HG03196 (cell line): ENCODE measurements around the gene FRZB.
"Not testable (repeated sequence)": the region's sequence is repeated elsewhere in the genome, so short reads cannot be mapped to it uniquely, and the experiment has no call there.

Source experiments
- ATAC-seq: cut with Tn5 transposase; IDR thresholded peaks from one replicate; pipeline ENCODE4 v1.9.1; 2021; ENCODE audit not compliant: unreplicated experiment

The FRZB gene, protein sequence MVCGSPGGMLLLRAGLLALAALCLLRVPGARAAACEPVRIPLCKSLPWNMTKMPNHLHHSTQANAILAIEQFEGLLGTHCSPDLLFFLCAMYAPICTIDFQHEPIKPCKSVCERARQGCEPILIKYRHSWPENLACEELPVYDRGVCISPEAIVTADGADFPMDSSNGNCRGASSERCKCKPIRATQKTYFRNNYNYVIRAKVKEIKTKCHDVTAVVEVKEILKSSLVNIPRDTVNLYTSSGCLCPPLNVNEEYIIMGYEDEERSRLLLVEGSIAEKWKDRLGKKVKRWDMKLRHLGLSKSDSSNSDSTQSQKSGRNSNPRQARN

GRCh38 chr2:182866461-182867406 is at the start of gene FRZB:
FRZB (minus strand) TSS chr2:182866637; CDS start chr2:182866552, 85 bp downstream.
- no peak for ATAC-seq

- ATAC-seq: no peak
Observed at GRCh38 chr2:182915369-182916326, 49.2 kb upstream of the FRZB start.

- ATAC-seq: no peak
Observed at GRCh38 chr2:182914852-182915251, 48.4 kb upstream of the FRZB start.

- ATAC-seq: no peak
Observed at GRCh38 chr2:182913064-182913463, 46.6 kb upstream of the FRZB start.

DNA sequence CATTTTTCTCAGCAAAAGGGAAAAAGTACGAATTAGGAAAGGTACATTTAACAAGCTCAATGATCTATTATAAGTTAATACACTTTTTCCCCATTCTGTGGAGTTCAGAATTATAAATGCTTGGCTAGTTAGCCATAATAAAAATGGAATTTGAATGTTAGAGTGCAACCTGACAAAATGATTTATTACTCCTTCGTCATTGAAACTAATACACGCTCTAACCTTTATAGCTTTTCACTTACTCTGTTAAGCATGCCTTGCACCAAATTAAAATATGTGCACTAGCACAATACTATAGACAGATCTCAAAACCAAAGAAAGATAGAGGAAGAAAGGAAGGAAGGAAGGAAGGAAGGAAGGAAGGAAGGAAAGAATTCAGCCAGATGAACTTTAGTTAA is 46.1 kb upstream of the FRZB start:
- ATAC-seq: no peak

DNA sequence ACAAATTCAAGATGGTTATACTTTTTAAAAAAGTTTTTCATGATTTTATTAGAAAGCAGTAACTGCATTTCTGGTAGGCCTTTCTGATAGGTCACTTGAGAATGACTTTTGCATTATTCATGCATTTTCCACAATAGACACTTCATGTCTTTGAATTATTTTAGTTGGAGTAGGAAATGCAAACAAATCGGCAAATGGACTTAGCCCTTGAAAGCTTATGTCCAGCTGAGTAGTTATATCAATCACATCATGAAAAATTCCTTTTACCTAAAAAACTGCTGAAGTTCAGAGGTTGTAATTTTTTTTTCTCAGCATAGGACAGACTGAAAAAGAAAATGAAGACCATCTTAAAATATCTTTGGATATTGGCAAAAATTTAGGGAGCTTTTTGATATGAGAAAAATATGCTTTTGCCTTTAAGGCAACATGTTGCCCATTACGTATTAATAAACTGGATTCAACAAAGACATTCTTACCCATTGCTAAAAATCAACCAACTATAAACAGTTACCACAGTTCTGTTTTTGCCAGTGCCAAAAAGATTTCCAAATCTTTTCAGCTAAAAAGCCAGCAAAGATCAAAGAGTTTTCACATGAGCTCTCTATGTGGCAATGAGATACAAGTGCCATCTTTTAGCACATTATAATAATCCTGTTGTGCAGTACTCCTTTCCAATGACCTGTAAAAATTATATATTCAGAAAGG is 45.5 kb upstream of the FRZB start:
- ATAC-seq: no peak

DNA sequence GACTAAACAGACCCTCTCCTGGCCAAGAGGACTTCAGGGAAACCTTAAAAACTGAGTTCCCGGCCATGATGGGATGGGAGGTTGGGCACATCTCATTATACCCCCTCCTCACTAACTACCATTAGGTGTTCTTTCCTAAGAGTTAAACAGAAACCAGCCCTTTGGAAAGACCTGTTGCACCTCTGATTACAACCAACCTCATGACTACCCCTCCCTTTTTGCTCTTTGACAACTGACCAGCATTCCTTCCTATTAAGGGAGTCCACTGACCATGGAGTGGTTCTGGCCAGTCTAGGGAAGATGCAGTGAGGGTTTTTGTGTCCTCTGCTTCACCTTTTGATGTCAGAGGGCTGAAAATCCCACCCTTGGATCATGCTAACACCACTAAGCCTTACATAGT is 44.5 kb upstream of the FRZB start:
- no peak for ATAC-seq

GRCh38 chr2:182907081-182907830 is 40.8 kb upstream of the FRZB start:
- ATAC-seq: no peak

- ATAC-seq: no peak
Observed at GRCh38 chr2:182906454-182906853, 40.0 kb upstream of the FRZB start.

GRCh38 chr2:182904844-182905243 is 38.4 kb upstream of the FRZB start:
- no peak for ATAC-seq

DNA sequence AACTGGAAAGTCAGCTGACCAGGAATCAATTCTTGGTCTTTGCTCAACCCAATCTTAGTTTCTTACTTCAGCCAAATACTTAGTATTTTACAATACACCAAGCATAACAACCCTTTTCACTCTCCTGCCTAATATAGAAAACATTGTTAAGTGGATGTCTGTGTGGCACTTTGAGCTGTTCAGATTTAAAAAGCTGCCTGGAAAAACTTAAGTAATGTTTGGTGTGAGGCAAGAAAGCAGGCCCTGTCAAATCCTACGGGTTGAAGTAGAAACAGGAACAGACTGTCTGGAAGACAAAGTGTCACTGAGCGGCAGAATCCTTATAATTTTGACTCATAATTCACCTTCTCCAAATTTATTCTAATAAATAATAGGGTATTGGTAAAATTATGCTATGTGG is 37.1 kb upstream of the FRZB start:
- ATAC-seq: no peak

DNA sequence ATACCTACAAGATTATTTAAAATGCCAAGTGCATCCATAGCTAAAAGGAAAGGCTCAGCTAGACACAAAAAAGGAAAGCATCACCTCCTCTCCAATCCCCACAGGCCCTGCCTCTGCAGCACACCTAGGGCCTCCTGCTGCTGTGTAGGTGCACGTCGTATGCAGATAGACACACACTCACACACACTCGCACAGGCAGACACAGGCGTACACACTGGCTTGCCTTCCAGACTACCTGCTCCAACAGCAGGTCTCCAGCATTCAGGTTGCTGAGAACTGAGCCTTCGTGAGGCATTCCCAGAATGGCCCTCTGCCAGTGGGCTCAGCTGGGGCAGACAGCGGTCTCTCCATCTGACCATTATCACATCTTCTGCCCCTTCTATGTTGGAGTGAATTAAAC is 35.3 kb upstream of the FRZB start:
- ATAC-seq: no peak

- ATAC-seq: no peak
Observed at GRCh38 chr2:182898718-182899117, 32.3 kb upstream of the FRZB start.

DNA sequence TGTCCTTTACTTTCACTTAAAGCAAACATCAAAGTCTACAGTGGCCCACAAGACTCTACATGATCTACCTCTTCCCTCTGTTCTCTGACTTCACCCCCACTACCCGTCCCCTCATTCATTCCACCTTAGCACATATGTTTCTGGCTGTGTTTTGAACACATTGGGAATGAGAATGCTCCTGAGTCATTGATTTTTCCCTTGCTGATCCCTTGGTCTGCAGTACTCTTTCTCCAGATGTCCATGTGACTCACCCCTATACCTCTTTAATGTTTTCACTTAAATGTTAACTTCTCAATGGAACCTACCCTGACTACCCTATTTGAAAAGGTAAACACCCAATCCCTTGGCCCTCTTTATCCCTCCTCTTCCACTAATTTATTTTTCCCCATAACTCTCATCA is 30.7 kb upstream of the FRZB start:
- ATAC-seq: no peak

- no peak for ATAC-seq
Observed at GRCh38 chr2:182895798-182896197, 29.4 kb upstream of the FRZB start.

DNA sequence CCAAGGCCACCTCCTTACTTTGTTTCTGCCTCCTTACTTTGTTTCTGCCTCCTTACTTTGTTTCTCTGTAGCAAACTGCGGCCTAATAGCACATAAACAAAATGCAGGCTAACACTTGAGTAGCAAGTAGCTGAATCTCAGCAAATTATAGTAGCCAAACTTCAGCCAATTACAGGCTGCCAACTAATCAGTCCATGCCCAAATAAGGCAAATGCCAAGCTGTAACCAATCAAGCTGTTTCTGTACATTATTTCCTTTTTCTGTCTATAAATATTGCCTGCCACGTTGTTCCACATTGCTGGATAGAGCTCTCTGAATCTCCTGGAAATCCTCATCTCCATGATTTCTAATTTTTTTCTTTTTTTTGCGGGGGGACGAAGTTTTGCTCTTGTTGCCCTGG is 28.7 kb upstream of the FRZB start:
- ATAC-seq: no peak

DNA sequence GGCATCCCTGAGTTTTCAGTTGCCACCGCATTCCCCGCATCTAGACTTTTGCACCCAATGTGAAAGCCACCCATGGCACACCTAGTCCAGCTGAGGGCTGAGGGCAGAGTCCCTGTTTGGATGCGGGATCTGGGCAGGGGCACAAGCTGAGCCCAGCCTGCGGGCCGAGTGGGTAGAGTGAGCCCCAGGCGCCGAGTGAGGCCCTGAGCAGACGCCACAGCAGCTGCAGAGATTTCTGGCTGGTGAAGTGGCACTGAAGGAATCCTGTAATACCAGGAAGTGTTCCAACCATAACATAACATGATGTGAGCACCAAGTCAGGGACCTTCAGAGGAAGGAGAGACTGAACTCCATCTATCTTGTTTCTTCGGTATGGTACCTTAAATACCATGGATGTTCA is 27.7 kb upstream of the FRZB start:
- ATAC-seq: no peak

GRCh38 chr2:182893666-182894065 is 27.2 kb upstream of the FRZB start:
- ATAC-seq: no peak

GRCh38 chr2:182893035-182893434 is 26.6 kb upstream of the FRZB start:
- ATAC-seq: not testable (repeated sequence)

GRCh38 chr2:182891611-182892010 is 25.2 kb upstream of the FRZB start:
- no peak for ATAC-seq
